GM21723 (cell line): ENCODE data around the gene RPA1.
A peak's percentile ranks its signal among the peaks of the same experiment; 100 is the strongest.
"Not testable (repeated sequence)": the region's sequence is repeated elsewhere in the genome, so short reads cannot be mapped to it uniquely, and the experiment has no call there.

Experiments
- ATAC-seq: cut with Tn5 transposase; IDR thresholded peaks from one replicate; pipeline ENCODE4 v1.9.1; 2021; ENCODE audit warnings: mild to moderate bottlenecking, moderate library complexity; ENCODE audit not compliant: unreplicated experiment

The RPA1 gene

DNA sequence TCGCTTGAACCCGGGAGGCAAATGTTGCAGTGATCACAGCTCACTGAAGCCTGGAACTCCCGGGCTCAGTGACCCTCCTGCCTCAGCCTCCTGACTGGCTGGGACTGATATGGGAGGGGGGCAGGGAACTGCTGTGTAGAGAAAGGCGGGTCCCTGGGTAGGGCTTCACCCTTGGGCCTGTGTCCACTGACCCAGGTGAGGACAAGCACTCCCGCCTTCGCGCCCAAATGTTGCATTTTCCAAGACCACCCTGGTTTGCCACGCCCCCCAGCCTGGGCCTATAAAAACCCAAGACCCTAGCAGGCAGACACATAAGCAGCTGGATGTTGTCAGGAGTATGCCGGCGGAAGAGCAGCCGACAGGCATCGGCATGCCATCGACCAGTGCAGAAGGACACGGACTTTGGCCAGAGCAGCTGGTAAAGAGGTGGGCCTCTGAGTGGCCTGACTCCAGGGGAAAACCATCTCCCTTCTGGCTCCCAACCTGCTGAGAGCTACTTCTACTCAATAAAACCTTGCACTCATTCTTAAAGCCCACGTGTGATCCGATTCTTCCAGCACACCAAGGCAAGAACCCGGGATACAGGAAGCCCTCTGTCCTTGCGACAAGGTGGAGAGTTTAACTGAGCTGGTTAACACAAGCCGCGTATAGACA is 19.2 kb upstream of the RPA1 start:
- no peak for ATAC-seq

DNA sequence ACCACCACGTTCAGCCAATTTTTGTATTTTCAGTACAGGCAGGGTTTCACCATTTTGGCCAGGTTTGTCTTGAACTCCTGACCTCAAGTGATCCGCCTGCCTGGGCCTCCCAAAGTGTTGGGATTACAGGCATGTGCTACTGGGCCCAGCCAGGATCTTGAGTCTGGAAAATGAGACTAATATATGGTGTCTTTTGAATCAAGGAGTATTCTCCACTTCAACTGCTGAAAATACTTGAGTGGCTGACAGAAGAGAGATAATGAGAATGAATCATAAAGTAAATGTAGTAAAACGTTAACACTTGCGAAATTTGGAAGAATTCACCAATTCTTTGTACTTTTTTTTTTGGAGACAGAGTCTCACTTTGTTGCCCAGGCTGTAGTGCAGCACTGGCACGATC is 16.7 kb upstream of the RPA1 start:
- no peak for ATAC-seq

DNA sequence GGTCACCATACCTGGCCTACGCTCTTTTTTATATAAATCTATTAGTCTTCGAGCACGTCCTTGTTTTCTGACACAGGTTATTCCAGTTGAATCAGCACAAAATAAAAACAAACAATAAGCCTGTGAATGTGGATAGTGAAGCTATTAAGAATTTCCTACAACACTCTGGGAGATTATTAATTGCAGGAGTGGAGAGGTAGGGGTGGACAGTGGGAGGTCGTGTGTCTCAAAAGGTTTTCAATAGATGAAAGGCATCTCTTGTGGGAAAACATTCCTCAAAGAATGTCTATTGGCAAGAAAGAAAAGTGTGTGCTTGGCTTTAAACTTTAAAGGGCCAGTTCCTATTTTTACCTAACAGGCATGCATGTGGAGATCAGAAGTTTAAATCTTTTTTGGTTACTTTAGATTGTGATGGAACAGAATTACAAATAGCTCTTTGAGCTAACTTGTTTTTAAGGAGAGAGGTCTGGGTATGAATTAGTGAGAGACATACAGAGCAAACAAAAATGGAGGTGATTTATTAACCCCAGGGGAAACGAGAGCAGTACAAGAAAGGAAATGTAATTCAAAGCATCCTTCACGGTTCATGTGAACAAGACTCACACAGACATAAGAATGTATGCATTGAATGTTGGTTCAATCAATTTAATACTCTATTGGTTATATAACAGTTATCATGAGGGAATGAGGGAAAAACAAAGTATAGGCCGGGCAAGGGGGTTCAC is 9.1 kb upstream of the RPA1 start:
- ATAC-seq: no peak

DNA sequence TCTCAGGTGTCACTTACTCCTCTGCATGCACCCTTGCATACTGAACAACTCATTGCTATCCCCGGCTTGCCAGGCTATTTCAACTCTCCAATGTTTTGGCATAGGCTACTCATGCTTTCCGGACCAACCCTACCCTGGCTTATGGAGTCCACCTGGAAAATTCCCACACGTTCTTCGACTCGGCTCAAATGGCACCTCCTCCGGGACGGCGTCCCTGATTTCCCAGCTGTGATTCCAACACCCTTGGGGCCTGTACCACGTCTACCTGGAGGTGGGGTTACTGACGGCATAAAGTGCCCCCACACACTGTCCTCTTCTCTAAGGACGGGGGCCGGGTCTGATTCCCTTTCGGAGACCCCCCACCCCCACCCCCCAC is 601 bp upstream of the RPA1 start:
- no peak for ATAC-seq

DNA sequence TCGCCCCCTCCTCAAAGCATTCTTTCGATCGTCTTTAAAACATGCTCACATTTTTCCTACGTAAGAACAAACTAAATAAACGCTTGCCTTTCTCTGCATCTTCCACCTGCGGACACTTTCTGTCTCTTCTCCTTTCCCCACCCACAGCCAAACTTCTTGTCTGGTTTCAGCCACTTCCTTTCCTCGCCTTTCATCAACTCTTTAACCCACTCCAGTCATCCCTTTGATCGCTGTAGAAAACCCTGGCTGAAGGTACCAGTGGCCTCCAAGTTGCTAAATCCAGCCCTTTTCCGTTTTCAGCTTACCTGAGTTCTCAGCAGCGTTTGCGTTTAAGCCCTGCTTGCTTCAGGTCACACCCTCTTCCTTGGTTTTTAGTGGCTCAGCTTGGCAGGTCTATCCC is 483 bp downstream of the RPA1 start:
- ATAC-seq: no peak

DNA sequence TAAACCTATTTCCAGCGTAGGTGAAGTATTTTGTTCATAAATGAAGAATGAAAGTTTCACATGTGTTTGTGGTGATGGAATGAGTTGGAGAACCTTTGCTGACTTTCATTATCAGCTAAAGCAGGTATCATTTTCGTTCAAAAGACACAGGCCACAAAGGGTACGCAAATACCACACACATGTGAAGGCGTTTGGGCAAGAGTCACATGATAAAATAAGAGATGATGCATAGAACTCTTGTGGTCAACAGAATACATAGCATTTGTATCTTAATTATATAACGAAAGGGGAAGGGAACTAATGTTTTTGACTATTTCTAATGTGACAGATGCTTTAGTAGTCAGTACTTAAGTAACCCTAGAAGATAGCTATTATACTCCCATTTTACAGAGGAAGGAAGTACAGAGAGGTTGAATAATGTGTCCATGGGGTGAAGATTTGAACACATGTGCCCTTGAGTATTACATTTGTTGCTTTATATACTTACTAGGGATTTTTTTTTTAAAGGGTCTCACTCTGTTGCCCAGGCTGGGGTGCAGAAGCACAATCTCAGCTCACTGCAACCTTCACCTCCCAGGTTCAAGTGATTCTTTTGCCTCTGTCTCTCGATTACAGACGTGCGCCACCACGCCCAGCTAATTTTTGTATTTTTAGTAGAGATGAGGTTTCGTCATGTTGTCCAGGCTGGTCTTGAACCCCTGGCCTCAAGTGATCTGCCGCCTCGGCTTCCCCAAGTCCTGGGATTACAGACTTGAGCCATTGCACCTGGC is 4.8 kb downstream of the RPA1 start:
- ATAC-seq: peak; percentile 55

DNA sequence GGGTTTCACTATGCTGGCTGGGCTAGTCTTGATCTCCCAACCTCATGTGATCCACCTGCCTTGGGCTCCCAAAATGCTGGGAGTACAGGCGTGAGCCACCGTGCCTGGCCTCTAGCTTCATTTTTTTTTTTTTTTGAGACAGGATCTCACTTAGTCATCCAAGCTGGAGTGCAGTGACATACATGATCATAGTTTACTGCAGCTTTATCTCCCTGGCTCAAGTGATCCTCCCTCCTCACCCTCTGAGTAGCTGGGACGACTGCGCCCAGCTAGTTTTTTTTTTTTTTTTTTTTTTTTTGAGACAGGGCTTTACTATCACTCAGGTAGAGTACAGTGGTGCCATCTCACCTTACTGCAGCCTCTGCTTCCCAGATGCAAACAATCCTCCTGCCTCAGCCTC is 9.7 kb downstream of the RPA1 start:
- ATAC-seq: no peak

DNA sequence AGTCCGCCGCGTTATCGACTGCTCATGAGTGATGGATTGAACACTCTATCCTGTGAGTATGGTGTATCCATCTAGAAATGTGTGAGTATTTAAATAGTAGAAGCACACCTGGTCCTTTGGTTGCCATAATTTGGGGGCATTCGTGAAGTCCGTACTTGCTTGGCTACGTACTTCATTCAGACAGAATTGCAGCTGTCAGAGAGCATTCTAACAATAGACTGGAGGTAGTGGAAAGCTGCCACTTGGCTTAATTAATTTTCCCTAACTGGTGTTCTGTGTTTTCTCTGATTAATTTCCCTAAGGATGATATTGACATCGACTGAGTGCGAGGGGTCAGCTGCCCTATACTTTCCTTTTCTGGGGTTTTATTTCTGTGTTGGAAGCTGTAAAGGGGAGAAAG is 14.1 kb downstream of the RPA1 start:
- no peak for ATAC-seq

DNA sequence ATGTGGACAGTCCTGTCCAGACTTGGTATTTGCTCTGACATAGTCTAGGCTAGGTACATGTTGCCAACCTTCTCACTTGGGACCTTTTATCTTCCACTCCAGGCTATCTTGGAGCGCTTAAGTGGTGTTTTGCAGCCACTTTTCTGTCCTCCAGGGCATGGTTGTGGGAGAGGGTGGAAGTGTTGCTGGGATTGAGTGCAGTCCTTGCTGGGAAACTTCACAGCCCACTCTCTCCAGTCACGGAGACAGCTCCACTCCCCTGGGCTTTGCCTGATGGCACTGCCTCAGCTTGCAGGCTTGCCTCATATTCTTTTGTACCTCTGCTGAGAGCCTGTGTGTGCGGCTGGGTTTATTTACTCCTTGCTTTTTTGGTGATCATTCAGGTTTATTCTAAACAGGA is 17.4 kb downstream of the RPA1 start:
- ATAC-seq: no peak

DNA sequence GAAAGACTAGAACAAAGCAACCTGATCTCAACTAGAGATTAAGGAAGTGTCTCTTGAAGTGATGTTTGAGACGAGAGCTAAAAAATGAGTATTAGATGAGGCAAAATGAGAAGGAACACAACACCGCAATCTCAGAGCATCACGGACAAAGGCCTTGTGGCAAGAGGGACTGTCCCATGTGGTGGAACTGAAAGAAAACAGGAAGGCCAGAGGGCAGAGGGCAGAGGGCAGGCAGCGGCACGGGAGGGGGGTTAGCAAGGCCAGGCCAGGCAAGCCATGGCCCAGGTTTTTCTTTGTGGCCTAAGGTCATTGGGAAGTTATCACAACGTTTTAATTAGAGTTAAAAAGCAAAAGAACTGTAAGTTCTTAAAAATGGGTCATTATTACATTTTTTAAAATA is 22.5 kb downstream of the RPA1 start:
- ATAC-seq: no peak

DNA sequence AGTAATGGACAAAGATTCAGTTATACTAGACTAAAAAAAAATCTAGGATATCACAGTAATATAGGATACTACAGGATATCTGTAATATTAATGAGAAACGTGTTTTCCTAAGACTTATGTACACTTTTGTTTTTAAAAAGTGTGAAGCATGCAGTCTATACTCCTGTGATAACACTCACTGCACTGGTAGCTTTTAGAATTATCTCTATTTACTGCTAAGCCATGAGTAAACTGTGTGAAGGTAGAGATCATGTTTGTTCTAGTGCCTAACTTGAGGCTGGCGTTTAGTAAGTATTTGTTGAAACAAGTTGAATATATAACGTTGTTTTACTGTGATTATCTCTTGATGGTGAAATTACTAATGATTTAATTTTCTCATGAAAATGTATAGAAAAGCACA is 23.9 kb downstream of the RPA1 start:
- ATAC-seq: no peak

DNA sequence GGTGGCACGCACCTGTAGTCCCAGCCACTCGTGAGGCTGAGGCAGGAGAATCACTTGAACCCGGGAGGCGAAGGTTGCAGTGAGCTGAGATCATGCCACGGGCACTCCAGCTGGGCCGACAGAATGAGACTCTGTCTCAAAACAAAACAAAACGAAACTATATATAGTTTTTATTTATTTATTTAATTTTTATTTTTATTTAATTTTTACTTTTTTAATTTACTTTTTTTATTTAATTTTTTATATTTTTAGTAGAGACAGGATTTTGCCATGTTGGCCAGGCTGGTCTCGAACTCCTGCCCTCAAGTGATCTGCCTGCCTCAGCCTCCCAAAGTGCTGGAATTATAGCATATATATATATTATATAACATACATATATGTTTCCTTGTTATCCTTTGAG is 26.7 kb downstream of the RPA1 start:
- not testable (repeated sequence) for ATAC-seq

DNA sequence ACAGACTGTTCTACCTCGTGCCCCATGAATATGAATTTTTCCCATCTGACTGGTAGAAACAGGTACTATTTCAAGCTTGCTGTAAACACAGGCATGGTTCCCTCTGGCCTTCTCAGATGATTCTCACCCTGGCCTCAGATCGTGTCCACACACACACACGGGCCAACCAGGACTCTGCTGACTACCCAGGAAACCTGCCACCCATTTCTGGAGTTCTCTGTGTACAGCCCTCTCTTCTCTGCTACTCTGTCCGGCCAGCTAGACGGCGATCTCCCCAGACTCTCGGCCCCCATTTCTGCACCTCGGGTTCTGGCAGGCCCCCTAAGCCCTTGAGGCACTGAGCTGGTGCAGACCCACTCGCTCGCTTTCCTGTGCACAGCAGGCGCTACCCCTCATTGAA is 31.2 kb downstream of the RPA1 start:
- no peak for ATAC-seq

DNA sequence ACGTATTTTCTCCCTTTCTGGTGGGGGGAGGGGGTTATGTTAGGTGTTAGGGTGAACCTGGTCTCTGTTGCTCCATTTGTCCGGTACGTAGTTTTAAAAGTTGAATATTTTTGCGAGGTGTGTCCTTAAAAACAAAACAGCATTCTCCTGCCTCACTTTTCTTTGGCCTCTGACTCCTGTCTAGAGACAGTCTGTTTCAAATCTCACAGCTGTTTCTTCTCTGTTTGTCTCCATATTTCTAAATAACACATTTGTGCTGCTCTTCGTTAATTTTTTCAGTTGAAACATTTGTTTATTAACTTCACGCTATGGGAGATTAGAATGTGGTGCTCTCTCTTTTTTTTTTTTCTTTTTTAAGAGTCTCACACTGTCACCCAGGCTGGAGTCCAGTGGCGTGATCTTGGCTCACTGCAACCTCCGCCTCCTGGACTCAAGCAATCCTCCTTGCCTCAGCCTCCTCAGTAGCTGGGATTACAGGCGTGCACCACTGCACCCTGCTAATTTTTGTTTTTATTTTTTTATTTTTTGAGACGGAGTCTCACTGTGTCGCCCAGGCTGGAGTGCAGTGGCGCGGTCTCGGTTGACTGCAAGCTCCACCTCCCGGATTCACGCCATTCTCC is 31.7 kb downstream of the RPA1 start:
- ATAC-seq: no peak

DNA sequence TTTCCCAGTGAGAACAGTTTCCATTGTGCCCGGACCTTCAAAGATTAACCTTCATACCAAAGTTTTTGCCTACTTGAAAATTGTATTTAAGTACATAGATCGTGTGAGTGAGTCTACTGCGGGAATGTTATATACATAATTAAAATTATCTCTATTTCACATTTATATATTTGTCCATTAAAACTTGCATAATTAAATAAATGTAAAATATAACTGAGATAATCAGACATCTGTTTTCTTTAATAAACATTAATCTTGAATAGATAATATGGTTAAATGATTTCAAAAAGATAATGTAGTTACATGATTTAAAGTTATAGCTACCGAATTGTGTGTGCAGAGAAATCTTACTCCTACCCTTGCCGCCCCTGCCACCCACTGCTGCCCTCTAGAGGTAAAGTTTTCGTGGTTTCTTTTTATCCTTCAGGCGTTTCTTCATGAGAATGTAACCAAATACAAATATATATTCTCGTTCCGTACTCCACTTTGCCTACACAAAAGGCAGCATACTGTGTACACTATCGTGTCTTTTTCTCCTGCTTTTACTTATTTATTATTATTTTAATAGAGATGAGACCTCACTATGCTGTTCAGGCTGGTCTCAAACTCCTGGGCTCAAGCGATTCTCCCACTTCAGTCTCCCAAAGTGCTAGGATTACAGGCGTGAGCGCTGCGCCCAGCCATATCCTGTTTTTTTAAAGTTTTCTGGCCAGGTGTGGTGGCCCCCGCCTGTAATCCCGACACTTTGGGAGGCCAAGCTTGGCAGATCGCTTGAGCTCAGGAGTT is 35.6 kb downstream of the RPA1 start:
- ATAC-seq: no peak

DNA sequence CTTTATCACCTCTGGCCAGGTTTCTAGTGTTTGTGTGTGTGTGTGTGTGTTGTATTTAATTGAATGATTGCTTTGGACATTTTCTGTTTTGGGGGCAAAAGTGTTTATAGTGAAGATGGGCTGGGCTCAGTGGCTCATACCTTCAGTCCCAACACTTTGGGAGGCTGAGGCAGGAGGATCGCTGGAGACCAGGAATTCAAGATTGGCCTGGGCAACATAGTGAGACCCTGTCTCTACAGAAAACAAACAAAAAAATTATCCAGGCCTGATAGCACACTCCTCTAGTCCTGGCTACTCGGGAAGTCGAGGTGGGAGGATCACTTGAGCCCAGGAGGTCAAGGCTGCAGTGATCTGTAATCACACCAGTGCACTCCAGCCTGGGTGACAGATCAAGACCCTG is 37.5 kb downstream of the RPA1 start:
- no peak for ATAC-seq

DNA sequence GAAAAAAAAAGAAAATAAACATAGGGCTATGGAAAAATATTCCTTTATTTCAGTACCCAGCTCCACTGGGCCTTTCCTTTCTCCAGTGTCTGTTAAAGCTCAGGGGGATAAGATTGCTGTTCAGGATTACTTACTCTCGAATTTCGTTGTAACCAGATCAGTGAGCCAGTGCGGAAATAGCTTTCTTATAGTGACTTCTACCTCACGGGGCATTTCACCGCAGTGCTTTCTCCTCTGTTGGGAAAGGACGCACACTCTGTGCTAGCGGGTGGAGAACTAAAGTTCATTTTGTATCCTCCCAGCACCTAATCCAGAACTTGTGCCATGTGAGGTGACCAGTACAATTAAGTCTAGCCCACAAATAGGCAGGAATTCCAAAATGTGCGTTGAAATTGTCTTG is 38.3 kb downstream of the RPA1 start:
- ATAC-seq: no peak

DNA sequence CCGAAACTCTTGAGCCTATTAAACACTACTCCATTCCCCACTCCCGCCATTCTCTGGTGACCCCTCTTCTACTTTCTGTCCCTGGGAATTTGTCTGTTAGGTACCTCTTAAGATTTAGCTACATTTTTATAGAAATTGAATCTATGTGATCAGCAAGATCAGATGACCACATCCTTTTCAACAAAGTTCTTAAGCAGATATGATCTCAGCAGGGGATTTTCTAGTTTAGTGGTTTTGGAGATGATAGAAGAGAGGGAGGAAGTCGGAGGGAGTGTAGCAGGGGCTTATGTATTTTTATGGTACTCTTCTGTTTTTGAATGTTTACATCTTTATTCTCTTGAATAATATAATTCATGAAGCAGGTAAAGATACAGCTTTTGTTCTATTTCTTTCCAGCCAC is 40.8 kb downstream of the RPA1 start:
- no peak for ATAC-seq

DNA sequence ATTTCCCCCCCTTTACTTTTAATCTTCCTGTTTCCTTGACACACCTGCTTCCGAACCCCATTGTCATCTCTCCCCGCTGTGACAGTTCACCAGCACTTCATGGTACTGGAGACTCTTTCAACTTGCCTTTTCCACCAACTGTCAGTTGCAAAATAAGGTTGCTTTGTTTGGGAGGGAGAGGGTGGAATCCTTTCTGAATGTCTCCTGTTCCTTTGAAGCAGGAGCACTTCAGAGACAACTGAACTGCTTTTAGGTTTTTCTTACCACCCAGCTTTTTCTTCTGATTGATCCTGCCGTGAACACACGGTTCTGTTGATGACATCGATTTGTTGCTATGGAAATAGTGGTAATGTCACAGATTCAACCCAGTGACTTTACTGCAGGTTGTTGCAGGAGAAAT is 42.0 kb downstream of the RPA1 start:
- no peak for ATAC-seq

DNA sequence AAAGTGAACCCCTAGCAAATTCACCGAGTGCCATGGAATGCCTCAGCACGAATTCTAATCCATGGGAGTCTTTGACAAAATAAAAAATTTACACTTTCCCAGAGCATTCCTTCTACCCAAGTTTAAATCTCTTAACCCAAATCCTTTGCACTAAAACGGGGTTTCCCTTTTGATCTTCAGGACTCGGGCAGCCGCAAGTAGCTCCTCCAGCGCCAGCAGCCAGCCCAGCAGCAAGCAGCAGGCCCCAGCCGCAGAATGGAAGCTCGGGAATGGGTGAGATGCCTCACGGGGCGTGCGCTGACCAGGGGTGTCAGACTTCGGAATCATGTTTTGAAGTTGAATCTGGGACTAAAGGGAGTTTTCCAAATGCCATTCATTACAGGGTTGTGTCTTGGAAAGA is 42.4 kb downstream of the RPA1 start:
- ATAC-seq: no peak

DNA sequence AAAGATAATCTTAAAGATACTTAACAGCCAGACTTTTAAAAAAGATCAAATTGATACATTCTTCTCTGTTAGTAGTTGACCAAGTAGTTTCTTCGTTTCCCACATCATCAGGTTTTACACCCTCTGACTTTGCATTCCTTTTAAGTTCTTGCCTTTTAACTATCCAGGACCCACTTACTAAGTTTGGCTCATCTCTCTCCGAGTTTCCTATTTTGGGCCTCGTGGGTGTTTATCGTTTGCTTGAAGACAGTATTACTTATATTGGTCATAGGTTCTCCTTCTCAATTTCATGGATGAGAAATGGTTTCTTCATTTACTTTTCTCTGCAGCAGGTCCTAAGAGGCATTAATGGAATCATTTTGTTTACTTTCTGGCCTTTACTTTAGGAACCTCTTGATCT is 43.2 kb downstream of the RPA1 start:
- ATAC-seq: no peak
